Measurements from ENCODE around the gene MTHFR.

Gene MTHFR
- 70.9 reads per million, percentile 76 among the genes with 10 or more reads in this experiment for total RNA-seq

- peak; percentile 98 for DNase-seq
Observed at GRCh38 chr1:11805422-11806306, at the start of gene MTHFR, which contains the start of gene CLCN6. Gene MTHFR (minus strand): TSS chr1:11805964. CDS start chr1:11803116, 2,848 bp downstream. Gene CLCN6 (plus strand): TSS chr1:11806191. CDS start chr1:11806263, 72 bp downstream.

- DNase-seq = no peak
Observed at GRCh38 chr1:11855430-11855829, 49.7 kb upstream of the MTHFR start.

GRCh38 chr1:11854519-11854918 is 48.8 kb upstream of the MTHFR start:
- DNase-seq = no peak

GRCh38 chr1:11851180-11851579 is 45.4 kb upstream of the MTHFR start:
- DNase-seq = no peak

GRCh38 chr1:11850156-11850555 is 44.4 kb upstream of the MTHFR start:
- no peak for DNase-seq

- no peak for DNase-seq
Observed at GRCh38 chr1:11848373-11848700, 42.6 kb upstream of the MTHFR start.

GRCh38 chr1:11847667-11848372 is 42.1 kb upstream of the MTHFR start, which contains the start of gene NPPA:
Gene NPPA (minus strand): TSS chr1:11847783. CDS start chr1:11847684, 99 bp downstream.
- no peak for DNase-seq

- no peak for DNase-seq
Observed at GRCh38 chr1:11845641-11846335, 40.0 kb upstream of the MTHFR start.

GRCh38 chr1:11842154-11843041 is 36.6 kb upstream of the MTHFR start:
- no peak for DNase-seq

GRCh38 chr1:11841245-11842153 is 35.7 kb upstream of the MTHFR start:
- no peak for DNase-seq

- DNase-seq = no peak
Observed at GRCh38 chr1:11839727-11840705, 34.3 kb upstream of the MTHFR start.

GRCh38 chr1:11838349-11839272 is 32.8 kb upstream of the MTHFR start:
- peak; percentile 65 for DNase-seq

- no peak for DNase-seq
Observed at GRCh38 chr1:11837767-11838348, 32.1 kb upstream of the MTHFR start.

GRCh38 chr1:11836955-11837766 is 31.4 kb upstream of the MTHFR start:
- no peak for DNase-seq

GRCh38 chr1:11835441-11836225 is 29.9 kb upstream of the MTHFR start:
- DNase-seq = no peak

- no peak for DNase-seq
Observed at GRCh38 chr1:11833900-11834299, 28.1 kb upstream of the MTHFR start.
